Stimulated activated CD8-positive, alpha-beta memory T cell treated with anti-CD3 and anti-CD28 coated beads, Interleukin-12 subunit alpha, Interleukin-12 subunit beta, amount 100 ng/mL, for 24 hours (primary cell): ENCODE data around the gene PGGT1B.
A peak's percentile ranks its signal among the peaks of the same experiment; 100 is the strongest.

Experiments used
- DNase-seq: peaks from one replicate; pipeline ENCODE4 v3.0.0-alpha.2; 2020; ENCODE audit errors: extremely low read depth

Gene PGGT1B

DNA sequence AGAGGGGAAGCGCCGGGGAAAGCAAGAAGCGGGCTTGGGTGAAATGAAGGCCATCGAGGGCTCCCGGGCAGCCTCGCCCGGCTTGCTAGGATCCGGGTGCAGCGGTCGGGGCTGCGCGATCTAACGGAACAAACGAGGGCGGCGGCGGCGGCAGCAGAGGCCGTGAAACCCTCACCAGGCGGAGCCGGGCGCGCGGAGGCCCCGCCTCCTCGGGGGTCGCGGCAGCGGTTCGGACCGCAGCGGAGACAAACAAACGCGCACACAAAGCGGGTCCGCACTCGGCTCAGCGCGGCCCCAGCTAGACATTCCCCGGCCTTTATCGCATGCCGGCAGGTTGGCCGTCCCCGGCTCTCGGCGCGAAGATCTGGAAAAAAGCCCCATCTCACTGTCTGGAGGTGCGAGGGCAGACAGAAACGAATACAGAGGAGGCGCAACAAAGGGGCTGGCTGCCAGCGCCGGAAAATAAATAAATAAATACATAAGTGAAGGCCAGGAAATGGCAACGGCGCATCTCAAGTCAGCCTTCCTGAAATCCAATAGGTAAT, 82.4 kb downstream of the PGGT1B start:
- DNase-seq, result no peak

DNA sequence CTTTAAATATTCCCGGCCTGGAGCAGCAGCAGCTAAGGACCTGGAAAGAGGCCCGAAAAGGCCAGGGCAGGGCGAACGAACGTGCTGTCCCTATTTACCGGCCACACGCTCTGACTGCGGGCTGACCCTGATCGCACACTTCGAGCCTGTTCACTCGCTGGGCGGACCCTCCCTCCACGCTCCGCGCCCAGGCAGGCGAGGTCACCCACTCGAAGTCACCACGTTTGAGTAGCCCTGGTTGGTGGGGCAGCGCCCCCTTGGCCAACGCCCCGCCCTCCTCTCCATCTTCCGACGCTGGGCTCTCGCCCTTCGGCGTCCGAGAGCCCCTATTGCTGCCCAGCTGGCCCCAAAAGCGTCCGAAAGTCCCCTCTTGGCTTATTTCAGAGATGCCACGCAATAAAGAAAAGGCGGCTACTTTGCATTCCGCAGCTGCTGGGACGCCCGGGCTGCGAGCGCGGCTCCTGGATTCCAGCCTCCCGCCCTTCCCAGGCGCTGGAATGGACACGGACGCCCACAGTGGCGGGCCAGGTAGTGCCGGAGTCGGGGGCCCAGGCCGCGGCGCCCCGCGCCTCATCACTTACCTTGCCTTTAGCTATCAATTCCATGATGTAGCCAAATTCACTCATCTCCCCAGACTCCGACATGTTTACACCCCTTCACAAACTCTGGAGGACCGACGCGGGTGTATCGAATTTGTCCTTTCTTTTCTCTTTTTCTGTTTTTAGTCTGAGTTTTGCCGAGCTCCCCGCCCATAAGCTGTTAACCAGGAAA, 83.1 kb downstream of the PGGT1B start:
- DNase-seq, result no peak

DNA sequence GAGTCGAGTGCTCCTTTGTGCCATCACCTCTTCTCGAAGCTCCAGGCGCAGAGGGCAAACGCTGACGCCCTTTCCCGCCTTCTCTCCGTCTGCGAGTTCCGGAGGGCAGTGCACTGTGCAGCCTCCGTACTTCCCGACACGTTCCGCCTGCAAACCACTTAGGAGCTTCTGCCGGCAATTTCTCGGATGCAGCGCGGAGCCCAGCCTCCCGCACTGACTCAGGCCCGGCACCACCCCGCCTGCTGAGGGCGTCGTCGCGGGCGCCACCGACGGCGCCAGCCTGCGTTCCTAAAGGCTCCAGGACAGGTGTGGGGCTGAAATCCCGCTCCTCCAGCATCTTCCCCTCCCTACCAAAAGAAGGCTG, 83.7 kb downstream of the PGGT1B start:
- DNase-seq, result no peak

DNA sequence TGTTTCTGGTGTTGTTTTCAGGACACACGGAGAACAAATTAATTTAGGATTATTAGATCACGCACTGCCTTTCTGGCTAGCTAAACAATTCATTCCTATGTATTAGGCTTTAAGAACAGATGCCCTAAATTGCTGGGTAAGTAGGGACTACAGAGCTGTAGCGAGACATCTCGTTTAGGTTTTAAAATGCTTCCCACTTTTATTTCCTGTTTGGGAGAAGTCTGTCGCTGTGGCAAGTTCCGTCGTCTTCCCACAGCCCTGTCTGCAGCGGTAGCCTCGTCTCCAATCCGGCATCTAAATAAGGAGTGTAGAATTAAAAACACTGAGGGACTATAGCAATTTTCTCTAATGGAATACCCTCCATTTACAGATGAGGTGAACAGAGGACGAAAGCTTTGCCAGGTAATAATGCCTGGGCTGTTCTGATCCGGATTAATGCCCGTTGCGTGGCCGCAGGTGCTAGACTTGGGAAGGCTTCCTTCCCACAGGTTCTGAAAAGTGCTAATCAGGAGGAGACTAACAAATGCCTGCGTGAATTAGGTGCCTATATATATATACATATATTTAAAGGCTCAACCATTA, 91.7 kb downstream of the PGGT1B start:
- no peak for DNase-seq

DNA sequence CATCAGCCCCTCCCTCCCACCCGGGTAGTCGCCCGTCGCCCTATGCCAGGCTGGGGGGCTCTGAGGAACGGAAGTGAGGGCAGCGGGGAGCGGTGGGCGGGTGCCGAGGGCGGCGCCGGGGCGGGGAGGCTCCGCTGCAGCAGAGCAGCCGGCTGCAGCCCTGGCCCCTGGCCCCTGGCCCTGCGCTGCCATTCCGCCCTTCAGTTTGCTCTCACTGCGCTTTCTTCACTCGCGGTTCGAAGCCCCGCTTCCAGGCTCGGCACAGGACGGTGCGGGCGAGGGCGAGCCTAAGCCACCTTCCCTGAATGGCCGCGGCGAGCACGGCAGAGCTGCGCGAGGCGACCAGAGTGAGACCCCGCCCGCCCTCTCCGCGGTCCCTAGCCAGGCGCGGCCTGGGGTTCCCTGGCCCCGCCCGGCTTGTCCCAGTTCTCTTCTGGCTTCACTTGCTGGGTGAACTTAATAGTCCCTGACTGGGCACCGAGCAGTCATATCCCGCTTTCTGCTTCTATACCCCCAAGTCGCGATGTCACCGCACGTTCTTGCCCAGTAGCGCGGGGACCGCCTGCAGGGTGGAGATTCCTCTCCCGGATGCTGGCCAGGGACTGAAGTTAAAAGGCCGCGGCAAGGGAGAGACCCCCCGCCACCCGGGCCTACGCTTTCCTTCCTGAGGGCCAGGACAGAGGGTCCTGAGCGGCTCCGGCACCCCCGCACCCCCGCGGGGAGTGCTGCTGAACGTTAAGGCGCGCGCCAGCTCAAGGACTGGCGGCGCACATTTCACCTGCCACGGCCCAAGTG, 92.3 kb downstream of the PGGT1B start:
- DNase-seq, result no peak

DNA sequence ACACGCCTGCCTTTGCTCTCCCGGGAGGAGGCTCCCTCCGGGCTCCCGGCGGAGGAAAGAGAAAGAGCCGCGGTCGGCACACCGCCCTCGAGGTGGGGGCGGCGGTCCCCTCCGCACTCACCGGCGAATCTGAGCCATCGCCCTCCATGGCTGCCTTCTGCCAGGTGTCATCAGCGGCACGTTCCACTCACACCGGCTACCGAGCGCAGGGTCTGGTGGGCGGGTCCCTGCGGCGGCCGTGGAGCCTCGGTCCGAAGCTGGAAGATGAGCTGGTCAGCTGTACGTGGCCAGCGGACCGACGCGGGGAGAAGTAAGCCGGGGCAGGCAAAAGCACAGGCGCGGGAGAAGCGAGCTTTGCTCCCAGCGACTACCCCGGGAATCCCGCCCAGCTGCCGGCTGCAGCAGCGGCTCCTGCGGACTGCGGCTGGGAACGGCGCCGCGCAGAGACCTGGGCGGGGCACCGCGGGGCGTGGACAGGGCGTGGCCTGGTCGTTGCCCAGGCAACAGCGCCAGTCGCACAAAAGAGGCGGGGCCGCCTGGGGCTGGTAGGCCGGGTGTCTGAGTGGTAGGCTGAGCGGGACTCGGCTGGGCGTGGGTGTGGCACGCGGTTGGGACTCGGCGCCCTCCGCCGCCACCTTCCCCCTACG, 93.1 kb downstream of the PGGT1B start, which contains the start of gene TRIM36:
TRIM36 (minus strand) TSS at position 422 of the 647 bp plus-strand sequence; CDS start at position 148, 274 bp downstream.
- peak; percentile 78 for DNase-seq

DNA sequence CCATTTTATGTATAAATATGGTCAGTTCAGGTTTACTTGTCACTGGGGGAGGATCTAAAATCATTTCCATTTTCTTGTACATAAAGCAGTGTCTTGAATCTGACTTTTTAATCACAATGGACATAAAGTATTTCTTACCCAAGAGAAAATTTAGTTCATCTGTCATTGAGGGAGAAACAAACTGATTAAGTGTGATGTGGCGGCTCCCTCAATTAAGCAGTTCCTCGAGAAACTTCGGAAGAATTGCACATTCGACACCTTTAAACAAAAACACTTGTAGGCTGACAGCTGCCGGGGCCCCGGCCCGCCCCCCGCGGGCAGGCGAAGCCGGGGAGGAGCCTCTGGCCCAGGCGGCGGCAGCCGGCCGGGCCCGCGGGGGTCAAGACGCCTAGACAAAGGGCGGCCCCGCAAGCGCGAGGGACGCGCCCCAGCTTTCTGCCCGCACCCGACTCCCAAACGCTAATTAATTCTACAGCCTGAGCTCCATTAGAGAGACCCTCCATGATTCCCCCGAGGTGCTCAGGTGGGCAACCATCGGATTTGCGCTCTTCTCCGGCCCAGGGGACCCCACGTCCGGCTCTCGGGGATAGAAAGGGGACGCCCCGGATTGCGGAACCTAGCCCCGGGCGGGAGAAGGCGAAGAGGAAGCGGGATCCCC, 93.7 kb downstream of the PGGT1B start:
- no peak for DNase-seq

DNA sequence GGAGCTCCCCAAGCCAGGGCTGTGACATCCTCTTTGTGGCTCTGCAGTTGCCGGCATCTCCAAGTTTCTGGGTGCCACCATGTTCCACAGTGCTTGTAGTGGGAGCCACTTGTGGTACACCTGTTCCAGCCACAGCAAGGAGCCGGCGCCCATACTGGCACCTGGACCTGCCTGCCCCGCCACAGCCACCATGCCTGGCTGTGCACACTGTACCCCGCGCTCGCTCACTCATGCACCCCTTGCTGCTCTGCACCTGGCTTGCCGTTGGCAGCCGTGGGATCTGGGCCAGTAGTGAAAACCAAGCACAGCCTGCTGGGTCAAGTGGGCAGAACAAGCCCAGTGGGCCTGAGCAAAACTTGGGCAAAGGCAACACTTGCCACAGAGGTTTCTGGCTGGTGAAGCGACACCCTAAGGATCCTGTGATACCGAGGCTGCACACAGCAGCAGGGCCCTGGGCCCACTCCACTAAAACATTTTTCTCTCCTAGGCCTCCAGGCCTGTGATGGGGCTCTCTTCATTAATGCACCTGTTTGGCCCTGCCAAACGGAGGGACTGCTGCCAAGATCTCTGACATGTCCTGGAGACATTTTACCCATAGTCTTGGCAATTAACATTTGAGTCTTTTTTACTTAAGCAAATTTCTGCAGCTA, 95.8 kb downstream of the PGGT1B start:
- DNase-seq, result no peak

DNA sequence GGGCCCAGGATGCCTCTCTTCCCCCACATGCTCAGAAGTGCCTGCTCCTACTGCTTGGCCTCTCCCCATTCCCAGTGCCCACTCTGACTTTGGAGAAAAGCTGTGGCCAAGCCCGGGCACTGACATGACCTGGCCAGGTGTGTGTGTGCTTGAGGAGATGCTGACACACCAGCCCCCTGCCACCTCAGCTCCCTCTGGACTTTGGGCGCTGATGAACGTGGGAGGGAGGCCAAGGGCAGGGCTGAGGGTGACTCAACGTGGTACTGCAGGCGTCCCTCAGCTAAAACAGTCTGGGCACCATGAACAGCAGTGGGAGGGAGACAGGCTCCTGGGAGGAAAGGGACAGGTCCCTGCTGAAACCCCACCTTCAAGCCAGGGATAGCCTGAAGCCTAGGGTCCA, 96.9 kb downstream of the PGGT1B start:
- DNase-seq, result no peak

DNA sequence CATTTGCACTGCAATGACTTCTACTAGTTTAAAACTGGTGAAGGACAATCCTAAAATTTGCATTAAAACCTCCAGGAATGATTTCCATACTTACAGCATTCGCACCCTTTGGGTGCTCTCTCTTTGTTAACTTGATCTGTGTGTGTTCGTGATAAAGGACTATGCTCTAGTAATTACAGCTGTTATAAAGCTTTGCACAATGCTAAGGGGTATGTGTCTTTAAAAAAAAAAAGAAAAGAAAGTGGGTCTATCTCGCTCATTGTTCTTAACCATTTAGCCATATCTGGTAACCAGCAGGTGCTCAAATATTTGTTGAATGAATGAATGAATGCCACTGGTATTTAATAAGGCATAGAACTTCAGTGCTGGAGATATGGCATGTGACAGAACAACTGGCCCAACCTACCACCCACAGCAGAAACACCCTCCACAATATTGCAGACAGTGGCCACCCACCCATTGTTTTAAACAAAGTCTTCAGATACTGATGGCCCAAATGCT, 101.7 kb downstream of the PGGT1B start:
- no peak for DNase-seq
